Activated CD8-positive, alpha-beta memory T cell treated with anti-CD3 and anti-CD28 coated beads for 36 hours (primary cell): Measurements from ENCODE around the gene CUL5. TPM values are rescaled to one million over a fixed set of nuclear protein-coding genes. Genes with fewer than 3 reads are reported as not detected.
"Not testable (repeated sequence)": the region's sequence is repeated elsewhere in the genome, so short reads cannot be mapped to it uniquely, and the experiment has no call there.

ENCODE experiments used
- CTCF ChIA-PET: fragments of 350-600 bp; sonication (Branson Sonifier 250); formaldehyde crosslinking; loops from one replicate; lab custom pipeline; 2021; ENCODE audit warnings: antibody characterized with exemption; lab: Charles Lee
- POLR2A ChIA-PET: fragments of 350-600 bp; sonication (Branson Sonifier 250); formaldehyde crosslinking; loops from one replicate; lab custom pipeline; 2021; ENCODE audit warnings: antibody characterized with exemption; lab: Charles Lee
- total RNA-seq, 2 experiments: library from RNA; stranded (reverse); gene quantifications; one replicate each; pipeline ENCODE4 v1.2.3, GENCODE V29; 2021

The CUL5 gene
- total RNA-seq, 2 experiments from 2014 or later: 37.2 to 40.2 TPM

DNA sequence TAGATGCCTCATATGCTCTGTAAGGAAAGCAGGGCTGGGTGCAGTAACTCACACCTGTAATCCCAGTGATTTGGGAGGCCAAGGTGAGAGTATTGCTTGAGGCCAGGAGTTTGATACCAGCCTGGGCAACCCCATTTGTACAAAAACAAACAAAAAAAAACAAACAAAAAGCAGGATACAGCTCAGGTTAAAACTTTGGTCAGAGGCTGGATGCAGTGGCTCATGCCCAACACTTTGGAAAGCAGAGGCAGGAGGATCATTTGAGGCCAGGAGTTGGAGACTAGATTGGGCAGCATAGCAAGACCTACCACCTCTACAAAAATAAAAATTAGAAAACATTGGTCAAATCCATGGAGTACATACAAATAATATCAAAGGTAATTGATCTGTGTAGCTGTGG is 7.9 kb downstream of the CUL5 start:
- ChIA-PET CTCF (no interaction called here), POLR2A (no interaction called here)

DNA sequence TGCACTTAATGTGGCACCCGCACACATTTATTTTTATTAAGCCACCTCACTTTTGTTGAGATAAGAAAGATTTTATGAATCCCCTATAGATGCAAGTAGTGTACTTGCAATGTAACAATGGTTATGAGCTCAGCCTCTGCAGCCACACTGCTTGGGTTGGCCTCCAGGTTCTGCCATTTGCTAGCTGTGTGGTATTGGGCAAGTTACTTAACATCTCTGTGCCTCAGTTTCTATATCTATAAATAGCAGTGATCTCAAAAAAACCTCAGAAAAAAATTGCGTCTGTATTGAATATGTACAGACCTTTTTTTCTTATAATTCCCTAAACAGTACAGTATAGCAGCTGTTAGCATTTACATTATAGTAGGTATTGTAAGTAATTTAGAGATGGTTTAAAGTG is 10.0 kb downstream of the CUL5 start:
- ChIA-PET CTCF (interaction anchor here (1.6 kb wide), 1 partner anchor 10 kb away, joined by 4 read pairs; the partner anchor contains the start of gene CUL5), POLR2A (no interaction called here)

DNA sequence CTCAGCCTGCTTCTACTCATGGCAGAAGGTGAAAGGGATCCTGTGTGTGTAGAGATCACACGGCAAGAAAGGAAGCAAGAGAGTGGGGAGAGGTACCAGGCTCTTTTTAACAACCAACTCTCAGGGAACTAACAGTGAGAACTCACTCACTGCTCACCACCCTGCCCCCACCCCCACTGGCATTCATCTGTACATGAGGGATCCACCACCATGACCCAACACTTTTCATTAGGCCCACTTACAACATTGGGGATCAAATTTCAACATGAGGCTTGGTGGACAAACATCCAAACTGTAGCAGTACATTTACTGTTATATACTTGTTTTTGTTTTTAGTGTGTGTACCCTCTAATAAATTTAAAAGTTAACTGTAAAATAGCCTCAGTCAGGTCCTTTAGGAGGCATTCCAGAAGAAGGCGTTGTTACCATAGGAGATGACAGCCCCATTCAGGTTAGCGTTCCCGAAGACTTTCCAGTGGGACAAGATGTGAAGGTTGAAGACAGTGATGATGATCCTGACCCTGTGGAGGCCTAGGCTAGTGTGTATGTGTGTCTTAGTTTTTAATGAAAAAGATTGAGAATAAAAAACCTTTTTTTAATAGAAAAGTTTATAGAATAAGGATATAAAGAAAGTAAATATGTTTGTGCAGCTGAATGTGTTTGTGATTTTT is 11.3 kb downstream of the CUL5 start:
- ChIA-PET POLR2A (no interaction called here), CTCF (interaction anchor here (1.0 kb wide), 2 partner anchors 11 to 17 kb away, joined by 3 to 4 read pairs; partner anchors contain the start of gene CUL5)

DNA sequence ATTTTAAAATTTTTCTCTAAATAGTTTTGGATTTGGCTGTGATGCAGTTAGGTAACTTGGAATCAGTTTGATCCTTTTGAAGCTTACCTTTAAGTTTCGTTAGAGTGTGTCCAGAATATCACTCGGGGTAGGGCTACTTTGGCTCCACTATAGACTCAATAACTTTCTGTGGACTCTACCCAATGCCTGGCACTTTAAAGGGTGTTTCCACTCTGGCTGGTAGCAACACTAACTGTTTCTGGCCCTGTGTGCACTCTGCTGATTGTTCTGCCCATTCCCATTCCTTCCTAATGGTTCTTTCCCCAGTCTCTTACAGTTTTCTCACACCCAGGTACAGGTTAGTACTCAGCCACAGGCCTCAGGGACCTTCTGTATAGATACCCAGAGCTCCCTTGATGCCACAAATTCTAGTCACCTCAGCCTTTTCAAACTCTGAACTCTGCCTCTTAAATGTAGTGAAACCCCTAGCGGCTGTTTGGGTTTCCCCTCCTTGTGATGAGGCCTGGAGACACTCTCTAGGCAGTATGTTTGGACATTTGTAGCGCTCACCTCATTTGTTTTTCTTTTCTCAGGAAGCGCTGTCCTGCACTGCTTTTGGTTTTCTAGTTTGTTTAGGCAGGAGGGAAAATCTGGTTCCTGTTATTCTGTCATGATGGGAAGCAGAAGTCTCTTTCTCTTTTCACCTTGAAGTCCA is 16.8 kb downstream of the CUL5 start:
- POLR2A ChIA-PET: no interaction called here
- CTCF ChIA-PET: interaction anchor here (0.6 to 1.1 kb wide), 2 partner anchors 13 to 18 kb away, joined by 3 to 4 read pairs; no protein-coding TSS in a partner anchor

DNA sequence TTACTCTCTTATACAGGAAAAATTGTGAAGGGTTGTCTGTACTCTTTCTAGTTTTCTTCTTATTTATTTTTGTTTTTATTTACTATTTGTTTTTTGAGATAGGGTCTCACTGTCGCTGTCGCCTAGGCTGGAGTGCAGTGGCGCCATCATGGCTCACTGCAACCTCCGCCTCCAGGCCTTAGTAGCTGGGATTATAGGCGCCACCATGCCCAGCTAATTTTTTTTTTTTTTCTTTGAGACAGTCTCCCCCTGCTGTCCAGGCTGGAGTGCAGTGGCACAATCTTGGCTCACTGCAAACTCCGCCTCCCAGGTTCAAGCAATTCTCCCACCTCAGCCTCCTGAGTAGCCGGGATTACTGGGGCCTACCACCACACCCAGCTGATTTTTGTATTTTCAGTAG is 18.4 kb downstream of the CUL5 start:
- ChIA-PET POLR2A (no interaction called here), CTCF (no interaction called here)

DNA sequence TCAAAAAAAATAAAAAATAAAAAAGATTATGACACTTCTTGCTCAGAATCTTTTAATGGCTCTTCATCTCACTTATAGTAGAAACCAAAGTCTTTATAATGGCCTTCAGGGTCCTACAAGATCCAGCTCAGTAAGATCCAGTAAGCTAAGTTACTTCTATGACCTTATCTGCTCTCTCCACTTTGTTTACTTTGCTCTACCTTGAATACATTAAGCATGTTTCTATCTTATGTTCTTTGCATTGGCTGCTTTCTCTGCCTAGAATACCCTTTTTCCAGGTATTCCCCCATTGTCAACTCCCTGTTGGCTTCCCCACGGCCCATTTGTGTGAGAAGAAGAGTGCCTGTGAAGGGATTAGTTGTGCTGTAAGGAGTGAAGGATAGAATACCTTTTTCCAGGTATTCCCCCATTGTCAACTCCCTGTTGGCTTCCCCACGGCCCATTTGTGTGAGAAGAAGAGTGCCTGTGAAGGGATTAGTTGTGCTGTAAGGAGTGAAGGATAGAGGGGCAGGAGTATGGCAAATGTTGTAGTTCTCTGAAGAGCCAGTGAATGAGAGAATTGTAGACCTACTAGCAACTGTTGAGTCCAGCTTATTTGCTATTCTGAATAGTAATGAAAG is 20.2 kb downstream of the CUL5 start:
- POLR2A ChIA-PET, CTCF ChIA-PET: not testable (repeated sequence)

DNA sequence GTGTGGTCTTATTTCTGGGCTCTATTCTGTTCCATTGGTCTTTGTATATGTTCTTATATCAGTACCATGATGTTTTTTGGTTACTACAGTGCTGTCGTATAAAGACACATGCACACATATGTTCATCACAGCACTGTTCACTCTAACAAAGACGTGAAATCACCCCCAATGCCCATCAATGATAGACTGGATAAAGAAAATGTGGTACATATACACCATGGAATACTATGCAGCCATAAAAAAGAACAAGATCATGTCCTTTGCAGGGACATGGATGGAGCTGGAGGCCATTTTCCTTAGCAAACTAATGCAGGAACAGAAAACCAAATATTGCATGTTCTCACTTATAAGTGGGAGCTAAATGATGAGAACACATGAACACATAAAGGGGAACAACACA is 22.9 kb downstream of the CUL5 start:
- CTCF ChIA-PET, POLR2A ChIA-PET: not testable (repeated sequence)

DNA sequence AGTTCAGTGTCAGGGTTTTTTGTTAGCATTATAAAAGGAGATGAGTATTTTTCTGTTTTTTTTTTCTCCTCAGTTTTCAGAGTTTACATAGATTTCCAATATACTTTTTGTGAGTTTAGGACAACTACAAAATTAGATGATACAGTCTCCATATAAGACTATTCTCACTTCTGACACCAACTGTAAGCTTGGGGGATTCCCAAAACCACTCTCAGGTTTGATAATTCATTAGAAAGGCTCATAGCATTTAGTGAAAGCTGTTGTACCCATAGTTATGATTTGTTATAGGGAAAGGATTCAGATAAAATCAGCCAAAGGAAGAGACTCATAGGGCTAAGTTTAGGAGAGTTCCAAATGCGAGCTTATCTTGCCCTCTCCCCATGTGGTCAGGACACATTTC is 24.1 kb downstream of the CUL5 start:
- POLR2A ChIA-PET: no interaction called here
- CTCF ChIA-PET: interaction anchor here (0.6 kb wide), 1 partner anchor 639 kb away, joined by 4 read pairs; no protein-coding TSS in a partner anchor

DNA sequence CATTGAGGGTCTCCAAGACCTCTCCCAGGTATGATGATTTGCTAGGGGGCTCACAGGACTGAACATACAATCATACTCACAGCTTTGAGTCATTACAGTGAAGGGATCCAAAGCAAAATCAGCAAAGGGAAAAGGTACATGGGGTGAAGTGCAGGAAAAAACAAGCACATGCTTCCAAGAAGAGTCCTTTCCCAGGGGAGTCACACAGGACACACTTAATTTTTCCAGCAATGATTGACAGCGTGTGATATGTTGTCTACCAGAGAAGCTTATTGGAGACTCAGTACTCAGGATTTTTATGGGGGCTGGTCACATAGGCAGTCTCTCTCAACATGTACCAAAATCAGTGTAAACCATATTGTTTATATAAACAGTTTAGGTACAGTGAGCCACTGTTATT is 25.3 kb downstream of the CUL5 start:
- POLR2A ChIA-PET: no interaction called here
- CTCF ChIA-PET: no interaction called here

DNA sequence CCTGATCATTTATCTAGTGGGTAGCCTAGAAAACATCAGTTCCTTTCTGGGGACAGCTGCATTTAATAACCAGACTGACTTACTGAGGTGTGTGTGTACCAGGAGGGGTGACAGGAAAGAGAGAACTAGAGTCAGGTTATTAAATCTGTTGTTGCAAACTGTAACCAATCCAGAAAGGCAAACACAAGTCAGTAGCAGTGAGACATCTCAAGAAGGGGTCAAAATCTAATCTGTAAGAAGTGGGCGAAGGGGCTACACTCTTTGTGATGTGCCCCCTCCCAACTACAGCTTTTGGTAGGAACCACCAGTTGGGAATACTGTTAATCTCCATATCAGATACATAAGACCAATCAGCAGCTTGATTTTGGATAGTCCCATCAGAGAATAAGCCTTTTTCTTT is 26.3 kb downstream of the CUL5 start:
- ChIA-PET CTCF (no interaction called here), POLR2A (no interaction called here)

DNA sequence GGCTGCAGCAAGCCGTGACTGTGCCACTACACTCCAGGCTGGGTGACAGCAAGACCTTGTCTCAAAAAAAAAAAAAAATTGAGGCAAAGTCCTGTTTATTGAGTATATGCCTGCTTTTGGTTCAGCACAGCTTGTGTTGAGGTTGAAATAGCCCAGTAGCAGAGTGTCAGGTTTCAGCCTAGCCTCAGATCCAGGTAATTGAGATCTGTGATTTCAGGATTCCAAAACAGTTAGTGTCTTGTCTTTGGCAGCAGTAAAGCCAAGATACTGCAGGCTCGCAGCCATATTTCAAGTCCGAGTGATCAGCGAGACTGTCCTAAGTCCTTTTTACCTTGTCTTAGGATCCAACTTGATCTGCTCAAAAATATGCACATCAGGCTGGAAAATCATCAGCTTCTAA is 27.0 kb downstream of the CUL5 start:
- ChIA-PET CTCF (interaction anchor here (1.9 kb wide), 1 partner anchor 15 kb away, joined by 4 read pairs; no protein-coding TSS in a partner anchor), POLR2A (no interaction called here)

DNA sequence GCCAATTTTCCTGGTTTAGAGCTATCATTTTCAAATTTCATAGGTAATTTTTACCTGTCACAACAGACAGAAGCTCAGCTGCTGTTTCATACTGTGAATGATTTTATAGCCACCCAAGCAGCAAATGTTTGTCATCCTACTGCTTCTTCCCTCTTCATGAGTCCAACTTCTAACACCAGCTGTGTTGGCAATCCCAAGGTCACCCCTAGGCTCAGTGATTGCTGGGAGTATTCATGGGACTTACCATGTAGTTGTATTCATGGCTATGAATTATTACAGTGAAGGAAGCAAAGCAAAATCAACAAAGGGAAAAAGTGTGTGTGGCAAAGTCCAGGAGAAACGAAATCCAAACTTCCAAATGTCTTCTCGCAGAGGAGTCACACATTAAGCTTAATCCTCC is 28.5 kb downstream of the CUL5 start:
- CTCF ChIA-PET: interaction anchor here (1.9 kb wide), 1 partner anchor 17 kb away, joined by 4 read pairs; no protein-coding TSS in a partner anchor

DNA sequence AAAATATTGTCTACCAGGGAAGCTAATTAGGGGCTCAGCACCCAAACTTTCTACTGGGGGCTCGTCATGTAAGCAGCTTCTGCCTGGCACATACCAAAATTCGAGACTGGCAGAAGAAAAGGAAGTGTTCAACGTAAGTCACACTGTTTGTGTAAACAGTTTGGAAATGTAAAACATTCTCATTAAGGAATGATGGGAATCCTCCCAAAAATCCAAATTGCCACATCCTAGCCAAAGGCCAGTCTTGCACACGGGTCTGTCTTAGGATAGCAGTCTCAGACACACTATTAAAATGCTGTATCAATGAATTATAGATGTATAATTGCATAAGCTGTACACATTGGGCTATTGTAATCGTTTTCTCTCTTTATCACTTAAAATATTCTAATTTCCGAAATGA is 28.9 kb downstream of the CUL5 start:
- CTCF ChIA-PET: interaction anchor here (1.9 kb wide), 1 partner anchor 17 kb away, joined by 4 read pairs; no protein-coding TSS in a partner anchor
- POLR2A ChIA-PET: interaction anchor here (0.7 to 1.1 kb wide), 2 partner anchors 29 to 580 kb away, joined by 3 read pairs; partner anchors contain the start of genes CUL5 and CWF19L2

More for the DNA sequence above, 28.5 kb downstream of the CUL5 start:
- POLR2A ChIA-PET: interaction anchor here (0.7 to 1.1 kb wide), 2 partner anchors 28 to 580 kb away, joined by 3 read pairs; partner anchors contain the start of genes CUL5 and CWF19L2

DNA sequence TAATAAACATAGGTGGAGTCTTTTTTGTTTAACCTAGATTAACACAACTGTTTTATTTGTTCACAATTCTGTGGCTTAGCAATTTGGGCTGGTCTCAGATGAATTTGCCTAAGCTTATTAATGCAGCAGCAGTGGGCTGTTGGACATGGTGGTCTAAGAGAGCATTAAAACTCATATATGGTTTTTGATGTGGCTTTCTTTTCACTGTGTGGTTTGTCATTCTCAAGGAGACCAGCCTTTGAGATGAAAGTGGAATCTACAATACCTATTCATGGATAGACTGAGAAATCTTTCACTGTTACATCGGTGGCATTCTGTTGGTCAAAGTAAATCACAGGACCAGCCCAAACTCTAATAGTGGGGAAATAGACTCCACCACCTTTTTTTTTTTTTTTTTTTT is 39.6 kb downstream of the CUL5 start:
- CTCF ChIA-PET: no interaction called here

DNA sequence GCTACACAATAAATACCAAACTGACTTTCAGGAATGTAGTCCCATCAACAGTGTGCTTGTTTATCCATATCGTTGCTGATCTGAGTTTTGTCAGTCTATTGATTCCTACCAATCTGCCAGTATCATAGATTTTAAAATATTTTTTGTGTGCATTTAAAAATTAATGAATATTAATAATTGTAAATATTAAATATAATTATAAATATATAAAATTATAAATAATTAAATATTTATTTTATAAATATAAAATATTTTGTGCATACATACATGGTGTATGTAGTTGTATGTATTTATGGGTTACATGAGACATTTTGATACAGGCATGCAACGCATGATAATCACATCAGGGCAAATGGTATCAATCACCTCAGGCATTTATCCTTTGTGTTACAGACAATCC is 53.6 kb downstream of the CUL5 start:
- ChIA-PET CTCF (no interaction called here), POLR2A (no interaction called here)

More for the DNA sequence above, 39.6 kb downstream of the CUL5 start:
- POLR2A ChIA-PET: no interaction called here

DNA sequence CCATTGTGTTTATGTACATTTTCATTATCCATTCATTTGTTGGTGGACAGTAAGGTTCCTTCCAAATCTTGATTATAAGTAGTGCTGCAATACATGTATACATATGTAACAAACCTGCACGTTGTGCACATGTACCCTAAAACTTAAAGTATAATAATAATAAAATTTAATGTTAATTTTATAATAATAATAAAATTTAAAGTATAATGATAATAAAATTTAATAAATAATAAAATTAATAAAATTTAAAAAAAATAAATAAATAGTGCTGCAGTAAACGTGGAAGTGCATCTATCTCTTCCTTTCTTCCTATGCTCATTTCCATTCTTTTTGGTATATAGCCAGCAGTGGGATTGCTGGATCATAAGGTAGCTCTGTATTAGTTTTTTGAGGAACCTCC is 54.7 kb downstream of the CUL5 start:
- ChIA-PET POLR2A (no interaction called here), CTCF (no interaction called here)

DNA sequence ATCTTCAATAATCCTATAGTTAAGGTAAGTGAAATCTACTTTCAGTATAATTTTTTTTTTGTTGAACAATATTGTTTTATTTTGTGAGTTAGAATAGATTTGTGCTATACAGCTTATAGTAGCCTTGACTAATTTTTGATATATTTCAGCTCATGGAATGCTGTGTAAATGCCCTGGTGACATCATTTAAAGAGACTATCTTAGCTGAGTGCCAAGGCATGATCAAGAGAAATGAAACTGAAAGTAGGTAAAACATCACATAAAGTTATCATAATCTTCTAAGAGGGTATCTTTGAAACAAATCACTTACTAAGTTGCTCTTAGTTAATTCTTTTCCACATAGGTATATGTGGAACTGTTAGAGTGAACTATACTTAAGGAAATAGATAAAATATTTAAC is 61.2 kb downstream of the CUL5 start:
- POLR2A ChIA-PET: no interaction called here

DNA sequence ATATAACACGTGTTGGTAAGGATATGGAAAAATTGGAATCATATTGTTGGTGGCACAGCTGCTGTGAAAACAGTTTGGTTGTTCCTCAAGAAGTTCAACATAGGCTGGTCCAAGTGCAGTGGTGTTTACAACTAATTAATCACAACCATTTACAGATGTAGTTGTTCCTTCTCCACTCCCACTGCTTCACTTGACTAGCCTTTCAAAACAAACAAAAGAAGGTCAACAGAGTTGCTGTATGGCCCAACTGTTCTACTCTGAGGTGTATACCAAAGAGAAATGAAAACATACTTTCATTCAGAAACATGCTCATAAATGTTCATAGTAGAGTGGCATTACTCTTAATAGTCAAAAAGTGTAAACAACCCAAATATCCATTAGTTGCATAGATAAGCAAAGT is 76.1 kb downstream of the CUL5 start:
- CTCF ChIA-PET: no interaction called here

More for the DNA sequence above, 61.2 kb downstream of the CUL5 start:
- CTCF ChIA-PET: interaction anchor here (1.8 kb wide), 1 partner anchor 61 kb away, joined by 8 read pairs; the partner anchor contains the start of gene CUL5

DNA sequence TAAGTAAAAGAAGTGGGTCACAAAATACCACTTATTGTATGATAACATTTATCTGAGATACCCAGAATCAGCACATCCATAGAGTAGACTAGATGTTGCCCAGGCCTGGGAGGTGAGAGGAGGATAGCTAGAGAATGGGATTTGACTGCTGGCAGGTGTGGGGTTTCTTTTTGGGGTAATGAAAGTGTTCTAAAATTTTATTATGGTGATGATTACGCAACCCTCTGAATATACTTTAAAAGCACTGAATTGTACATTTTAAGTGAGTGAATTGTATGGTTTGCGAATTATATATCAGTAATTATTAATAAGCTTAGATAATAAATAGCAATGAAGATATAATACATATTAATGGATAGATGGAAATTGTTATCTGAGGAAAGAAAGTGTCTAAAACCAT is 77.0 kb downstream of the CUL5 start:
- ChIA-PET POLR2A (no interaction called here), CTCF (interaction anchor here (1.1 kb wide), 1 partner anchor 16 kb away, joined by 3 read pairs; no protein-coding TSS in a partner anchor)

More for the DNA sequence above, 76.1 kb downstream of the CUL5 start:
- POLR2A ChIA-PET: no interaction called here

DNA sequence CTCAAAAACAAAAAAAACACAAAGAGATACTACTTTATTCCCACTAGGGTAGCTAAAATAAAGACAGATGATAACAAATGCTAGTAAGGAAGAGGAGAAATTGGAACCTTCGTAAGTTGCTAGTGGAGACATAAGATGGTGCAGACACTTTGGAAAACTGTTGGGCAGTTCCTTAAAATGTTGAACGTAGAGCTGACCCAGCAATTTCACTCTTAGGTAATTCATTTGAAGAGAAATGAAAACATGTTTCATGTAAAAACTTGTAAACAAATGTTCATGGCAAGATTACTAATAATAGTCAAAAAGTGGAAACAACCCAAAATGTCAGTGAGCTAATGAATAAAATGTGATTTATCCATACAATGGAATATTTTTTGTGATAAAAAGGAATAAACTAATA is 83.4 kb downstream of the CUL5 start:
- POLR2A ChIA-PET: no interaction called here
- CTCF ChIA-PET: interaction anchor here (0.6 kb wide), 1 partner anchor 215 kb away, joined by 3 read pairs; no protein-coding TSS in a partner anchor
